Placental epithelial cell (primary cell): ENCODE measurements around the gene INPP4A. TPM values are rescaled to one million over a fixed set of nuclear protein-coding genes. Genes with fewer than 3 reads are reported as not detected.

Source experiments
- total RNA-seq: library from RNA; depleted of rRNA; stranded (reverse); fragments of >200 nt; gene quantifications from 2 replicates; pipeline ENCODE4 v1.2.3, GENCODE V29; 2012

The INPP4A gene
- total RNA-seq = 13.9 and 16.1 TPM in 2 replicates

GRCh38 chr2:98444436-98445176 lies at the start of gene INPP4A:
TSS of gene INPP4A (plus strand) at chr2:98444858. CDS start at chr2:98520049, 75,191 bp downstream.

GRCh38 chr2:98608116-98608961 lies 163.7 kb downstream of the INPP4A start, which contains the start of the genes COA5 and UNC50:
TSS of gene COA5 (minus strand) at chr2:98608512. CDS start at chr2:98608405, 107 bp downstream.
TSS of gene UNC50 (plus strand) at chr2:98608589. CDS start at chr2:98609760, 1,171 bp downstream.

Other genes starting within 250 kb of the INPP4A start
- under 0.01 TPM in 1 of 2 replicates, not detected in the other for gene CNGA3, start 98.4 kb upstream of the INPP4A start, total RNA-seq
- 16.1 and 25.1 TPM in 2 replicates for gene COA5, start 163.7 kb downstream of the INPP4A start, total RNA-seq
- 33.4 and 36.1 TPM in 2 replicates for gene UNC50, start 163.7 kb downstream of the INPP4A start, total RNA-seq